Prostate gland (tissue), 2 donors: ENCODE data around the gene PRICKLE3.

Source experiments
- POLR2A ChIP-seq: fragments of 450-650 bp; IDR thresholded peaks from one replicate; pipeline ENCODE4 v1.6.1; 2016; ENCODE audit warnings: antibody characterized with exemption, mild to moderate bottlenecking
- POLR2AphosphoS5 ChIP-seq: sonication (generic); formaldehyde crosslinking; IDR thresholded peaks from one replicate; pipeline ENCODE4 v1.6.1; 2017; ENCODE audit warnings: antibody characterized with exemption
- TF ChIP-seq, protein P1 (sequence below), 4 experiments: fragments of 200-600 bp in 2 of 4; fragments of 450-650 bp in 2 of 4; sonication (generic) in 2 of 4; IDR thresholded peaks; 1 replicate in 3 of 4; 2 replicates in 1 of 4; pipeline ENCODE4 v1.5.1; 2016 to 2019; ENCODE audit warnings: antibody characterized with exemption in 4 of 4, mild to moderate bottlenecking in 2 of 4, moderate library complexity in 2 of 4

- TF ChIP-seq, protein P1, sequence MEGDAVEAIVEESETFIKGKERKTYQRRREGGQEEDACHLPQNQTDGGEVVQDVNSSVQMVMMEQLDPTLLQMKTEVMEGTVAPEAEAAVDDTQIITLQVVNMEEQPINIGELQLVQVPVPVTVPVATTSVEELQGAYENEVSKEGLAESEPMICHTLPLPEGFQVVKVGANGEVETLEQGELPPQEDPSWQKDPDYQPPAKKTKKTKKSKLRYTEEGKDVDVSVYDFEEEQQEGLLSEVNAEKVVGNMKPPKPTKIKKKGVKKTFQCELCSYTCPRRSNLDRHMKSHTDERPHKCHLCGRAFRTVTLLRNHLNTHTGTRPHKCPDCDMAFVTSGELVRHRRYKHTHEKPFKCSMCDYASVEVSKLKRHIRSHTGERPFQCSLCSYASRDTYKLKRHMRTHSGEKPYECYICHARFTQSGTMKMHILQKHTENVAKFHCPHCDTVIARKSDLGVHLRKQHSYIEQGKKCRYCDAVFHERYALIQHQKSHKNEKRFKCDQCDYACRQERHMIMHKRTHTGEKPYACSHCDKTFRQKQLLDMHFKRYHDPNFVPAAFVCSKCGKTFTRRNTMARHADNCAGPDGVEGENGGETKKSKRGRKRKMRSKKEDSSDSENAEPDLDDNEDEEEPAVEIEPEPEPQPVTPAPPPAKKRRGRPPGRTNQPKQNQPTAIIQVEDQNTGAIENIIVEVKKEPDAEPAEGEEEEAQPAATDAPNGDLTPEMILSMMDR (IDR thresholded peaks at IDR 0.05), result no peak
- no peak for TF ChIP-seq POLR2A
- TF ChIP-seq POLR2AphosphoS5, result no peak
Observed at GRCh38 chrX:49174723-49175122, 11.4 kb downstream of the PRICKLE3 start.
